Measurements from ENCODE around the gene VIM. TPM values are rescaled to one million over a fixed set of nuclear protein-coding genes. Genes with fewer than 3 reads are reported as not detected.
"Not testable (repeated sequence)": the region's sequence is repeated elsewhere in the genome, so short reads cannot be mapped to it uniquely, and the experiment has no call there.

The VIM gene
- total RNA-seq, 1 experiment from 2014 or later: 7,948 TPM

DNA sequence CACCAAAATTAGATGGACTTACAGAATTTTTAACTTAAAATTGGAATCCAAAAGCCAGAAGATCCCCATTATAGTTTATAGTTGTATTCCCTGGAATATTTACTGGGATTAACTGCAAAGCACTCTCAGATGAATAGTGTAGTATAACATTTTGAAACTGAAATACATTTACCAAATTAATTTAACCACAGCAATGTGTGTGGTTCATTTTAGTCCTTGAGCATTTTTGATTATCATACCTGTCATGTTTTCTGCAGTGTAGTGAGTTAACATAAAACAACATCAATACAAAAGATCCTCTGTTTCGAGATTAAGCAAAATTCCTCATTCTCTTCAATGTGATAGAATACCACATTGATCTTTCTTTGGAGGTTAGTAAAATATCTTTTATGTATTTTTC is 3.7 kb downstream of the VIM start:
- no peak for DNase-seq (ENCODE audit: low read depth)

DNA sequence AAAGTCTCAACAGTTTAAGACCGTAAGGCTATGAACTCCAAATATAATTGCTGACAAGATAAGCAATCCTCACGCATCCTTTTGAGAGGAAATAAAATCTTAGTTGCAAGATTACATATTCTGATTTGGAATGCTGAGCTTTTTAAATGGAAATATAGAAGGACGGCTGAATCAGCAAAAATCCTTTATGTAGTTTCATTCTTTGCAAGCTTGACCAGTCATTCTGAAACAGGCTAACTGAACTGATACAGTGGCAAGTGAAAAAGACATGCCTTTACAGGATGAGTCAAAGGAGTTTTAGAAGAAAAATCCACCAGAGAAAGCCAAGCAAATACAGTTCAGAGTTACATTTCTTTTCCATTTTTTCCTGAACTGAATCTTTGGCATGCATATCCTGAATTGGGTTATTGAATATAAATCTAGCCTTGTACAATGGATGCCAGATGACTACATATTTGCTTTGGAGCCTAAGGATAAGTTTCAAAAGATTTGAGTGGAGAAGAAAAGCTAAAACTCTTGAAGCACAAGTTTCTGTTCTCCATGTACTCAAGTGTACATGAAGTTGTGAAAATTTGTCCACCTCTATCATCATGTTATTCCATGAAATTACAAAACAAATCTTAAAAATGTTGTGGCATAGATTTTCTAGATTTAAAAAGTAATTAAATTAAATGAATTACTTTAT is 4.4 kb downstream of the VIM start:
- DNase-seq (ENCODE audit: low read depth): no peak

DNA sequence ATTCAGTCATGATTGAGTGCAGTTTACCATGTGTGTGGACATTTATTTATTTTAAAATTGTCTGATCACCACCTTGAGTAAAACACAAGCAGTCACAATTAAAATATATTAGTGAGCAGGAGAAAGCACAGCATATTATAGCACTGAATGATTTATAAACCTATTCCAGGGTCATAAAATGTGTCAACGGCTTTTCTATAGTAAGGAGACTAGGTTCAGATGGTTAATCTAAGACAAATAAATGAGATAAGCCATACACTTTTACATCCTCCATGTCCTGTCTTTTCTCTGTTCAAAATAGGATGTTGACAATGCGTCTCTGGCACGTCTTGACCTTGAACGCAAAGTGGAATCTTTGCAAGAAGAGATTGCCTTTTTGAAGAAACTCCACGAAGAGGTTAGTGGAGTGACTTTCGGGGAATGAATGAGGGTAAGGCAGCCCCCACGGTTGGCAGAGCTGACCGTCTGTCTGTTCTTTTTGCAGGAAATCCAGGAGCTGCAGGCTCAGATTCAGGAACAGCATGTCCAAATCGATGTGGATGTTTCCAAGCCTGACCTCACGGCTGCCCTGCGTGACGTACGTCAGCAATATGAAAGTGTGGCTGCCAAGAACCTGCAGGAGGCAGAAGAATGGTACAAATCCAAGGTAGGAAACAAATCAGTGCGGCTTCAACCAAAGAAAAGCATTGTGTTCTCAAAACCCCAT is 5.4 kb downstream of the VIM start:
- DNase-seq (ENCODE audit: low read depth): peak; percentile 61

DNA sequence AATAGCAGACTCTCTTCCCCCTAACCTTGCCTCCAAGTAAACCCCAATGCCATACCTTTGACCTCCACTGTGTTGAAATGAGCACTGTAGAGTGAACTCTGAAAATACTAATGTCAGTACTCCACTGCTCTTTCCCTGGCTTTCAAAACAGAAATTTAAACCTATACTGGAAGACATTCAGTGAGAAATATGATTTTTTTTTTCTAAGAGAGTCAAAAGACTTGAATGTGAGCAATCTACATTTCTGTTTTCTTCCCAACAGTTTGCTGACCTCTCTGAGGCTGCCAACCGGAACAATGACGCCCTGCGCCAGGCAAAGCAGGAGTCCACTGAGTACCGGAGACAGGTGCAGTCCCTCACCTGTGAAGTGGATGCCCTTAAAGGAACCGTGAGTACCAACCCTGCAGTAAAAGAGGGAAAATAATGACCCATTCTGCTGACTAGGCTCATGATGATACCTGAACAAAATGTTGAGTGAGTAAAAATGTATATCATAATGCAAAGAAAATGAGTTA is 6.4 kb downstream of the VIM start:
- DNase-seq (ENCODE audit: low read depth): no peak

DNA sequence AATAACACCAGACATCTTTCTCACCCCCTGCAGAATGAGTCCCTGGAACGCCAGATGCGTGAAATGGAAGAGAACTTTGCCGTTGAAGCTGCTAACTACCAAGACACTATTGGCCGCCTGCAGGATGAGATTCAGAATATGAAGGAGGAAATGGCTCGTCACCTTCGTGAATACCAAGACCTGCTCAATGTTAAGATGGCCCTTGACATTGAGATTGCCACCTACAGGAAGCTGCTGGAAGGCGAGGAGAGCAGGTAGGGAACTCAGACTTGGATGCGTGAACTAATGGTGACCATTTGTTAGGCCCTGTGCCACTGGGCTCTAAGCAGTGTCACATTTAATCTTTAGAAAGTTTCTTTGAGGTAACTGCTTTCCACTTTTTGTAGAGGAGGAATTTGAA is 7.1 kb downstream of the VIM start:
- DNase-seq (ENCODE audit: low read depth): peak; percentile 58

DNA sequence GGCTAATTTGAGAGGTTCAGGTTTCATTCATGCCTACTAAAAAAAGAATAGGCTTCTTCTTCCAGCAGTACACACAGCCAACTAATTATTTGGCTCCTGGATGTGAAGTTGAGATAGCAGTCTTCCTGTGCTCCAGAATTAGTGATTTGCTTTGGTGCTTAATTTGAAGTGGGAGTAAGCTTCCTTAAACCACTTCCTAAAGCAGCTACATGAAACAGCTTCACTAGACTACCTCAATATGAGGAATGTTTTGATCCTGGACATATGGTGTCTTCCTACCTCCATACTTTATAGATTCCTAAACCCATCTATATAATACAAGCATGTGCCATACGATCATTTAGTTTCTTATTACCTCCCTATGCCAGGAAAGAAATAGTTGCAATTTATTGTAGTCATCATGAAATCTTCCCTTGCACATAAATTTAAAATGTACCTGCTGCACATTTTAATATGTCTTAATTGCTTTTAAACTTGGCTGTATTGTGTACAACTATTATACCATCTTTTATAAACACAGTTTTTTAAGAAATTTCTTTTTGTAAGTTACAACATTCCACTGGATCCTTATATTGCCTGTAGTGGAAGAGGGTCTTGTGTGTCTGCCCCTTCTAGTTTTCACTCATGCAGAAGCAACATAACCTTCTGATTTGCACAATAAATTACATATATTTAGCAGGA is 8.6 kb downstream of the VIM start:
- no peak for DNase-seq (ENCODE audit: low read depth)

DNA sequence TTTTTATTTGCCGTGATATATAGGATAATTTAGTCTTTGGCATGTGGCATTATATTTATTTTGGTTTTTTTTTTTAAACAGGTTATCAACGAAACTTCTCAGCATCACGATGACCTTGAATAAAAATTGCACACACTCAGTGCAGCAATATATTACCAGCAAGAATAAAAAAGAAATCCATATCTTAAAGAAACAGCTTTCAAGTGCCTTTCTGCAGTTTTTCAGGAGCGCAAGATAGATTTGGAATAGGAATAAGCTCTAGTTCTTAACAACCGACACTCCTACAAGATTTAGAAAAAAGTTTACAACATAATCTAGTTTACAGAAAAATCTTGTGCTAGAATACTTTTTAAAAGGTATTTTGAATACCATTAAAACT is 9.1 kb downstream of the VIM start:
- no peak for DNase-seq (ENCODE audit: low read depth)

DNA sequence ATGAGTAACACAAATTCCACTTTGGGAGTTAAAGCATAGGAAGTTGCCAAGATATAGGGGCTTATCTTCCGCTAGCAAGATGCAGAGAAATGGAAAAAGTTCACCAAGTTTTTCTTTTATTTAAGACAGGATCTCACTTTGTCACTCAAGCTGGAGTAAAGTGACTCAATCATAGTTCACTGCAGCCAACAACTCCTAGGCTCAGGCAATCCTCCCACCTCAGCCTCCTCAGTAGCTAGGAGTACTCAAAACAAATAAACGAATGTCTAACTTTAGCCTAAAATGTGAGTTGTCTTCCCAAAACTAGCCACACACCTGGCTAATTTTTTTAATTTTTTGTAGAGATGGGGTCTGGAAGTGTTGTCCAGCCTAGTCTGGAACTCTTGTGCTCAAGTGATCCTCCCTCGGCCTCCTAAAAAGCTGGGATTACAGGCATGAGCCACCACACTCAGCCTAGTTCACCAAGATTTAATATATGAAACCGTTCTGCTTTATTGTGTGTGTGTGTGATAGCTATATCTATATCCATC is 9.9 kb downstream of the VIM start:
- DNase-seq (ENCODE audit: low read depth): peak; percentile 81

DNA sequence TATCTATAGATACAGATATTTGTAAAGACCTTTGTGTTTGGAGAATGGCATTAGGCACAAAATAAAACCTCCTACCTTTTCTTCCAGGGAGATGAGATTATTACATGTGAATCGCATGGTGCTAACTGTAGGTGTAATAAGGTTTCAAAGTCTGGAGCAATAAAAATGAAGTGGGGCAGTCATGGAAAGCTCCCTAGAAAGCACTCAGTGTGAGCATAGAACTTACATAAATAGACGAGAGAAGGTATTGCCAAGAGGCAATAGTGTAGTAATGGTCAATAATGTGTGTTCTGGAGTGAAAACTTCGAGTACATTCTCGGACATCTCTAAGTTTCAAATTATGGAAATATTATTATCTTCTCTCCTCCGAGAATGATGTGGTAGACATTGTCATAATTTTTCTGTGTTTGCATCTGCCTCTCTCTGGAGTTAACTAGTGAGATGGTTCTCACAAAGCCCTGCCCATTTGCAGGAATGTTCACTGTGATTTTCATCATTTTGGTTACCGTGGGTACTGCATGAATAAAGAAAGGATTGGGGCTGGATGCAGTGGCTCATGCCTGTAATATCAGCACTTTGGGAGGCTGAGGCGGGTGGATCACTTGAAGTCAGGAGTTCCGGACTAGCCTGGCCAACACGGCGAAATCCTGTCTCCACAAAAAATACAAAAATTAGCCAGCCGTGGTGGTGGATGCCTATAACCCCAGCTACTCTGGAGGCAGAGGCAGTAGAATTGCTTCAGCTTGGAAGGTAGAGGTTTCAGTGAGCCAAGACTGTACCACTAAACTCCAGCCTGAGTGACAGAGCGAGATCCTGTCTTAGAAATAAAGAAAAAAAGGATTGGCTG is 10.6 kb downstream of the VIM start:
- DNase-seq (ENCODE audit: low read depth): peak; percentile 90

DNA sequence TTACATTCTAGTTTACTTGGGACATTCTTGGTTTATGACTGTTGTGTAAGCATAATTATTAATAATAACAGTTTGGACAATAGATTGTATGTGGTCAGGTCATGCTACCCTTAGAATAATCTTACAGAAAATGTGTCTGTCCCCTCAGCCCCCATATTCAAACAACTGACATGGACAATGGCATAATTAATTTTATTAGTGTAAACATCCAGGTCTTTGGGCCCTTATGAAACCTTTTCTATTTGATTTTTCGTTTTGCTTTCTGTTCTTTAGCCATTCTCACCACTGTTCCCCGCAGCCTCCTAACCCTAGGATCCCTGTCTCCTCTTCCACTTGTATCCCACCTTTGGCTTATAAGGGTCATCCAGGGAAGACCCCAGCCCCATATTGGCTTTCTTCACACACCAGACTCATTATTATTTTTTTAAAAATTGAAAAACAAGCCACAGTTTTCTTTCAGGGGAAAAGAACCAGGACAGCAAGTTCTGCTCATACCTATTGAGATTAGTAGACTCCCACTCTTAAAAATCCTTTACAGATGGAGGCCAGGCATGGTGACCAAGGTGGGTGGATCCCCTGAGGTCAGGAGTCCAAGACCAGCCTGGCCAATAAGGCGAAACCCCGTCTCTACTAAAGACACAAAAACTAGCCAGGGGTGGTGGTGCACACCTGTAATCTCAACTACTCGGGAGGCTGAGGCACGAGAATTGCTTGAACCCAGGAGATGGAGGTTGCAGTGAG is 11.5 kb downstream of the VIM start:
- DNase-seq (ENCODE audit: low read depth): no peak

DNA sequence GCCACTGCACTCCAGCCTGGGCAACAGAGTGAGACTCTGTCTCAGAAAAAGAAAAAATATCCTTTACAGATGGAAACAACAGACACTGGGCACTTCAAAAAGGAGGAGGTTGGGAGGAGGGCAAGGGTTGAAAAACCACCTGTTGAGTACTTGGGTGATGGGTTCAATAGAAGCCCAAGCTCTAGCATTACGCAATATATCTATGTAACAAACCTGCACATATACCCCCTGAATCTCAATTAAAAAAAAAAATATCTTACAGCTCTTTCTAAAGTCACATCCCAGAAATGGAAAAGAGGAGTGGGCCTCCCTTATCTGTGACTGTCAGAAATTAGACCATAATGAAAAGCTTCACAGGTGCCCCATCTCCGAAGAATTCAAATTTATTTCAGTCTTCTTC is 12.1 kb downstream of the VIM start:
- no peak for DNase-seq (ENCODE audit: low read depth)

DNA sequence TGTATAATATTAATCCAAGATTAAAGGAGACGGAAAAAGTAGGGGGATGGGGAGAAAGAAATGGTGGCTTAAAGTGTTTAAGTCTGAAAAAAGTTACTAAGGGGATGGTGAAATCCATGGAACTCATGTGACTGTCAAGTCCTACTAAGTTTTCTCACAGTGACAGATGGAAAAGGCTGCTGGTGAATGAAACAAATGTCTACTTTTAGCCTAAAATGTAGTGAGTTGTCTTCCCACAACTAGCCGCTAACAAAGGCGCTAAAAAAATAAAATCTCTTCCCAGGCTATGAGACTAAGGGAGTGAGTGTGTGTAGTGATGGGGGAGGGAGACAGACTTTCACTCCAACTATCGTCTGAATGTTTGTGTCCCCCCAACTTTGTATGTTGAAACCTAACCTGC is 12.6 kb downstream of the VIM start:
- no peak for DNase-seq (ENCODE audit: low read depth)

DNA sequence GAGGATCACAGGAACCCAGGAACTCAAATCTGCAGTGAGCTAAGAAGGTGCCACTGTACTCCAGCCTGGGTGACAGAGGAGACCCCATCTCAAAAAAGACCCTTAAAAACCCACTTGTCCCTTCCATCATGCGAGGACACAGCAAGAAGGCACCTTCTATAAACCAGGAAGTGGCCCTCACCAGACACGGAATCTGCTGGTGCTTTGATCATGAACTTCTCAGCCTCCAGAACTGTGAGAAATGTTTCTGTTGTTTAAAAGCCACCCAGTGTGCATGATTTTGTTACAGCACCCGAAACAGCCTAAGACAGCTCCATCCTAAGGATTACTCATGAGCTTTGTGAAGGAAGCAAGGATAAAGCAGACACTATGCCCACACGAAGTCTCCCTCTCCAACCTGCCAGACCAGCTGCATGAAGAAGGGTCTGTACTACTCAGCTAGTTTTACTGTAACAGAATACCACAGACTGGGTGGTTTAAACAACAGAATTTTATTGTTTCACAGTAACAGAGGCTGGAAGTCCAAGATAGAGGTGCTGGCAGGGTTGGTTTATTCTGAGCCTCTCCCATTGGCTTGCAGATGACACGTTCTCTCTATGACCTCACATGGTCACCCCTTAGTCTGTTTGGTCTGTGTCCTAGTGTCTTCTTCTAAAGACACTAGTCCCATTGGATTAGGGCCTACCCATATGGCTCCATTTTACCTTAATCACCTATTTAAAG is 13.7 kb downstream of the VIM start:
- DNase-seq (ENCODE audit: low read depth): no peak

DNA sequence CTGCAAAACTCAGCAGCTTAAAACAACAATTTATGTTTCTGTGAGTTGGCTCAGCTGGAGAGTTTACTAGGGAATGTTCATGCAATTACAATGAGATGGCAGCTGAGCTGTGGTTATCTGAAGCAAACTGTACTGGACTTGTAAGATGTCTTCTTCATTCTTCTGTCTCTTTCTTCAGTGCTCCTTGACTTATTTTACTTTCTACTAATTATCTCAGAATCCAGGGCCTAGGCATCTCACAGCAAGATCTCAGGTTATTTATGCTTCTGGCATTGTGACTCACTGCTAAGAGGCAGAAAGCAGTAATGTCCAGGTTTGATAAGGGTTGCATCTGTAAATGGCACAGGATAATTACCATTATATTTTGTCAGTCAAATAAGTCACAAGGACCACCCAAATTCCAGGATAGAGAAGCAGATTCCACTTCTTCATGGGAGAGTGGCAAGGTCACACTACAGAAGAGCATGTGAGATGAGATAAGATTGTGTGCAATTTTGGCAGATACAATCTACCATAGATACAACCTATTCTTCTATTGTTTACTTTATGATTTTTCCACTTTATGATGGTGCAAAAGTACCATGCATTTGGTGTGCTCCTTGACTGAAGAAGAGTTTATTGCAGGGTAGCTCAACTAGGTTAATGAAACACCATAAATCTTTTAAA is 16.8 kb downstream of the VIM start:
- no peak for DNase-seq (ENCODE audit: low read depth)

DNA sequence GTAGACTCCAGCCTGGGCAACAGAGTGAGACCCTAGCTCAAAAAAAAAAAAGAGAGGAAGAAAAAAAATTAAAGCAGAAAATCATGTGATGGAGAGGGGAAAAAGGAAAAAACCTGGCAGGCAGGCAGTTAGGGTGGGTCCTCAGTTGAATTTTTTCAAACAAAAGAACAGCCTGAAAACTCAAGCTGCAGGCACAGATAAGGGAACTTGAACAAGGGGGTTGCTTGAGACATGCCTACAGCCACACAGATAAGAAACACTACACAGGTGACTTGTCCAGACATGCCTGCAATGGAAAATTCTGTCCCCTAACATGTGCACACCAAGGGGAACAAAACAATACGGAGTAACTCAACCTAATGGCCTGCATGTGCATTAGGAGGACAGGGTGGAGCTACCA is 19.2 kb downstream of the VIM start:
- no peak for DNase-seq (ENCODE audit: low read depth)

DNA sequence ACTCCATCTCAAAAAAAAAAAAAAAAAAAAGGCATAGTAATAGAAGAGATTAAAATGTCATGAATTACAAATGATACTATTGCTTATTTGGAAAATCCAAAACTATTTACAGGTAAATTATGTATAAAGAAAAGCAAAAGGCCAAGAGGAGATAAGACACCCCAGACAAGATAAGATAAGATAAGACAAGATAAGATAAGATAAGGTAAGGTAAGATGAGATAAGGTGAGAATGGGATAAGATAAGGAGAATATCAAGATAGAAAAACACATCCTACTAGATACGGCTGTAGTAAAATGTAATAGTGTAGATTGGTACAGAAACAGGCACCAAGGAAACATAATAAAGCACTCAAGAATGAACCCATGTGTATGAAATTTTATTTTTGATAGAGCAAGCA is 20.9 kb downstream of the VIM start:
- no peak for DNase-seq (ENCODE audit: low read depth)

DNA sequence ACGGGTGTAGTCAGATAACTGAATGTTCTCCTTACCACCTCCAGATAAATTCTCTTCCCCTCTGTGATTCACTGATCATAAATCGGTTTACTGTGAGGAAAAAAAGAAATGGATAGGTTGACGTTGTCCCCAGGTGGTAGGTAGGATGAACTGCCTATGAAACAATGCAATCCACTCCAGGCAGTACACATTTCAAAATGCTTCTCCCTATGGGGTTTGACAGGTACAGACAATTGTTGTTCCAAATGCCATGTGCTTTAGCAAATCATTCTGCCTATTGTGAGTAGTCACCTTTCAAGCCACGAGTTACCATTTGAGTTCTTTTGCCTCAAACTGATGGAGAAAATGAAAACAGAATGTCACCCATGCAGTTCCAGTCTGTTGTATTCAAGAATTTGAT is 21.8 kb downstream of the VIM start:
- DNase-seq (ENCODE audit: low read depth): peak; percentile 37

DNA sequence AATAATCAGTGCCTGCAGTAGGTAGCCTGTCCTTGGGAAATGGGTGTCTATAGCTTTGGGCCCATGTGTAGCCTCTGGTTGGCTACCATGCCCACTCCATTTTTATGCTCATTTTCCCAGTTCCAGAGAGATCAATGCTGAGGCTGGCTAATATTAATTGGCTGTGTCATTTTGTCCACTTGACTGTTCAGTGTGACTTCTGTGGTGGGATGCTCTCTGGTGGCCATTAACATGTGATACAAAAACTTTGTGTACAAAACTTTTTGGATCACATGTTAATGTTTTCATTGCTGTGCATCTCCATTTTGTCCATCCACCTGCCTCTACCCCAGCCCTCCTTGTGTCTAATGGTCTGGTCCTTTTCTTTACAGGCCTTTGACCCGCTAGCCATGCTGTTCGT is 22.7 kb downstream of the VIM start:
- DNase-seq (ENCODE audit: low read depth): no peak

DNA sequence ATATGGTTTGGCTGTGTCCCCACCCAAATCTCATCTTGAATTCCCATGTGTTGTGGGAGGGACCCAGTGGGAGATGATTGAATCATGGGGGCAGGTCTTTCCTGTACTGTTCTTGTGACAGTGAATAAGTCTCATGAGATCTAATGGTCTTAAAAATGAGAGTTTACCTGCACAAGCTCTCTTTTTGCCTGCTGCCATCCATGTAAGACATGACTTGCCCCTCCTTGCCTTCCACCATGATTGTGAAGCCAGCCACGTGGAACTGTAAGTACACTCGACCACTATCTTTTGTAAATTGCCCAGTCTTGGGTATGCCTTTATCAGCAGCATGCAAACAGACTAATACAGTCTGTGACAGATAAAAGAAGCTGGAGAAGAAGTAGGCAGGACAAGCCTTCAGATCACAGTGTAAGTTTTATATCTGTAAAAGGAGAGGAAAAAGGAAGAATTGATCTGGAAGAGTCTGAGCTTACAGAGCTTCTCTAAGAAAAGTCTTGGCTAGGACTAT is 26.6 kb downstream of the VIM start:
- DNase-seq (ENCODE audit: low read depth): not testable (repeated sequence)
